ENCODE data around the gene CLDN22.

CLDN22 gene

DNA sequence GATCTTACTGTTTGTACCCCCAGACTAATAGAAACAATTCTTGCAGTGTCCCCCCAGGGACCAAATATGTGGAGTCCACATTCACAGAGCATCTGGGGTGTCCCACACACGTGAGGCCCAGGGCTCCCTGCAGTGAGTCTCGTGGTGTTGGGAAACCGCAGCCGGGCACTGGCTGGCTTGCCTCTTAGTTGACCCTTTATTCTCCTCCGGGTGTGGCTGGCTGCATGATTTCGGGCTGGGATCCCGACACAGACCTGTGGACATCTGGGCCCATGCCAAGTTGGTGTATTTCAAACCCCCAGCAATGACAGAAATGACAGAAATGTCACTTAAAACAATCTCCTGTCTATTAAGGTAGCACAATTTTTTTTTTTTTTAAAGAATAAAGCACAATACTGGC, 17.8 kb upstream of the CLDN22 start:
- Histone ChIP-seq H3K36me3 (ENCODE audit: low read length) (no peaks in the 10 kb centered on the region), H3K79me2 (ENCODE audit: insufficient read depth, low read length) (no peaks in the 10 kb centered on the region), H3K27ac (ENCODE audit: low read depth, low read length) (no peak overlapping the region), H3K4me2 (ENCODE audit: low read depth, low read length, poor library complexity, severe bottlenecking) (no peak overlapping the region), H3K4me3 (ENCODE audit: insufficient read depth, low read length, poor library complexity, severe bottlenecking) (no peak overlapping the region), H4K20me1 (ENCODE audit: low read depth, low read length) (no peaks in the 10 kb centered on the region), H3K9me2 (replicated peaks; ENCODE audit: insufficient read depth, low read length) (no peaks in the 10 kb centered on the region), H3K9me3 (ENCODE audit: insufficient read depth, low read length) (no peaks in the 10 kb centered on the region), H3F3A (ENCODE audit: insufficient read depth) (no peaks in the 10 kb centered on the region), H3K9ac (ENCODE audit: low read length) (no peak overlapping the region), H3K27me3 (ENCODE audit: low read length) (no peaks in the 10 kb centered on the region), H2AFZ (ENCODE audit: low read depth, low read length, severe bottlenecking) (no peak overlapping the region)
- TF ChIP-seq, protein P1, sequence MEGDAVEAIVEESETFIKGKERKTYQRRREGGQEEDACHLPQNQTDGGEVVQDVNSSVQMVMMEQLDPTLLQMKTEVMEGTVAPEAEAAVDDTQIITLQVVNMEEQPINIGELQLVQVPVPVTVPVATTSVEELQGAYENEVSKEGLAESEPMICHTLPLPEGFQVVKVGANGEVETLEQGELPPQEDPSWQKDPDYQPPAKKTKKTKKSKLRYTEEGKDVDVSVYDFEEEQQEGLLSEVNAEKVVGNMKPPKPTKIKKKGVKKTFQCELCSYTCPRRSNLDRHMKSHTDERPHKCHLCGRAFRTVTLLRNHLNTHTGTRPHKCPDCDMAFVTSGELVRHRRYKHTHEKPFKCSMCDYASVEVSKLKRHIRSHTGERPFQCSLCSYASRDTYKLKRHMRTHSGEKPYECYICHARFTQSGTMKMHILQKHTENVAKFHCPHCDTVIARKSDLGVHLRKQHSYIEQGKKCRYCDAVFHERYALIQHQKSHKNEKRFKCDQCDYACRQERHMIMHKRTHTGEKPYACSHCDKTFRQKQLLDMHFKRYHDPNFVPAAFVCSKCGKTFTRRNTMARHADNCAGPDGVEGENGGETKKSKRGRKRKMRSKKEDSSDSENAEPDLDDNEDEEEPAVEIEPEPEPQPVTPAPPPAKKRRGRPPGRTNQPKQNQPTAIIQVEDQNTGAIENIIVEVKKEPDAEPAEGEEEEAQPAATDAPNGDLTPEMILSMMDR (IDR thresholded peaks at IDR 0.05; ENCODE audit: insufficient read depth, low read length, poor library complexity, severe bottlenecking) = no peak
- TF ChIP-seq EZH2phosphoT487 (conservative IDR thresholded peaks at IDR 0.05; ENCODE audit: low read length) = no peak

DNA sequence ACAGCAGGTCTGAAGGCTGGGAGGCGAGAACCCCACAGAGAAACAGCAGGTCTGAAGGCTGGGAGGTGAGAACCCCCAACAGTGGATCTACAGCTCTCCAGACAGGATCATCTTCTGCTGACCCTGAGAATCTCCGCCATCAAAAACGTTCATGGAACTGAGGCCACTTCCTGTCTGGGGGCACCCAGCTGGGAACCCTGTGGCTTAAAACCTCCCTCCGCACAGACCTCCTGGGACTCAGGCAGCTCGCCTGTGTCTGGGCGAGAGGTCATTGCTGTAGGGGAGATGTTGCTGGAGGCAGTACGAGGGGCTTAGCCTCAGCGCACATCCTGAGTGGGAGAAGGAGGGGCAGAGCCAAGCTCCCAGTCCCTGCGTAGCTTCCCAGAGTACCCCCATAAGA, 17.3 kb upstream of the CLDN22 start:
- no peaks in the 10 kb centered on the region for H3K9me3 ChIP-seq (ENCODE audit: insufficient read depth, low read length)
- no peaks in the 10 kb centered on the region for H3K9me2 ChIP-seq (replicated peaks; ENCODE audit: insufficient read depth, low read length)
- H3K9ac ChIP-seq (ENCODE audit: low read length) = no peak overlapping the region
- H3K27ac ChIP-seq (ENCODE audit: low read depth, low read length) = no peak overlapping the region
- no peaks in the 10 kb centered on the region for H3K36me3 ChIP-seq (ENCODE audit: low read length)
- TF ChIP-seq EZH2phosphoT487 (conservative IDR thresholded peaks at IDR 0.05; ENCODE audit: low read length) = no peak
- TF ChIP-seq, protein P1 (IDR thresholded peaks at IDR 0.05; ENCODE audit: insufficient read depth, low read length, poor library complexity, severe bottlenecking) = no peak
- H2AFZ ChIP-seq (ENCODE audit: low read depth, low read length, severe bottlenecking) = no peak overlapping the region
- no peaks in the 10 kb centered on the region for H4K20me1 ChIP-seq (ENCODE audit: low read depth, low read length)
- H3K4me2 ChIP-seq (ENCODE audit: low read depth, low read length, poor library complexity, severe bottlenecking) = no peak overlapping the region
- no peaks in the 10 kb centered on the region for H3K79me2 ChIP-seq (ENCODE audit: insufficient read depth, low read length)
- H3K27me3 ChIP-seq (ENCODE audit: low read length) = no peaks in the 10 kb centered on the region
- no peaks in the 10 kb centered on the region for H3F3A ChIP-seq (ENCODE audit: insufficient read depth)
- no peak overlapping the region for H3K4me3 ChIP-seq (ENCODE audit: insufficient read depth, low read length, poor library complexity, severe bottlenecking)

DNA sequence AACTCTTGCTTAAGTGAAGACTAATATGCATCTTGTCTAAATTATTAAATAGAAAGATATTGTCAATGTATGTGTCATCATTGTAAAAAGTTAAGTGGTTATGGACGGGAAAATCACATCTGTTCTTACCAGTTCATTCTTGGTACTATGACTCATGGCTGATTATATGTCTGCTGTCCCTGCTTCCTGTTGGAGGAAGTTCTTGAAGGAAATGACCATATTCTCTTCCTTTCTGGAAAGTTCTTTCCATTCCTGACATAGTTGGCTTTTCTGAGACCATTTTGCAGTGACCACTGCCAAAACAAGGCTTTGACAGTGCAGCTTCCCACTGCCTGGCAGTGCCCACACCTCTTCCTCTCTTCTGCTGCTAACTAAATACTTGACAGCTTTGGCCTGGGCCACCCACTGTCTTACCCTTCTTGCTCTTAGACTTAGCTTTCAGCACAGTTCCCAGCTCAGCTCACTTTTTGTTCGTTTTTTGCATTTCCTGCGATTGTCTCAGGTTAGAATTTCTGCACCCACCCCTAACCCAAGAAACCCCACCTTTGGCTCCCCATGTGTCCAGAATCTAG, 15.4 kb upstream of the CLDN22 start:
- no peaks in the 10 kb centered on the region for H3K9me2 ChIP-seq (replicated peaks; ENCODE audit: insufficient read depth, low read length)
- H3K4me2 ChIP-seq (ENCODE audit: low read depth, low read length, poor library complexity, severe bottlenecking) = no peak overlapping the region
- no peak overlapping the region for H2AFZ ChIP-seq (ENCODE audit: low read depth, low read length, severe bottlenecking)
- H3K9ac ChIP-seq (ENCODE audit: low read length) = no peak overlapping the region
- H3F3A ChIP-seq (ENCODE audit: insufficient read depth) = no peaks in the 10 kb centered on the region
- TF ChIP-seq, protein P1 (IDR thresholded peaks at IDR 0.05; ENCODE audit: insufficient read depth, low read length, poor library complexity, severe bottlenecking) = no peak
- H3K4me3 ChIP-seq (ENCODE audit: insufficient read depth, low read length, poor library complexity, severe bottlenecking) = no peak overlapping the region
- H3K9me3 ChIP-seq (ENCODE audit: insufficient read depth, low read length) = no peaks in the 10 kb centered on the region
- H3K27me3 ChIP-seq (ENCODE audit: low read length) = no peaks in the 10 kb centered on the region
- no peaks in the 10 kb centered on the region for H3K79me2 ChIP-seq (ENCODE audit: insufficient read depth, low read length)
- no peaks in the 10 kb centered on the region for H3K36me3 ChIP-seq (ENCODE audit: low read length)
- H3K27ac ChIP-seq (ENCODE audit: low read depth, low read length) = no peak overlapping the region
- no peaks in the 10 kb centered on the region for H4K20me1 ChIP-seq (ENCODE audit: low read depth, low read length)
